RWPE2 (cell line): ENCODE measurements around the gene AGRP.

Source experiments
- ATAC-seq: fragments of 200-7000 bp; cut with Tn5 transposase; 3 replicates; pipeline ENCODE4 v1.9.1; 2021; ENCODE audit warnings: low read depth
- DNase-seq: peaks from one replicate; pipeline ENCODE4 v3.0.0-alpha.2; 2020; ENCODE audit warnings: low spot score
- H3K27ac ChIP-seq: fragments of 450-650 bp; 2 replicates; pipeline ENCODE4 v1.5.1; 2017; ENCODE audit warnings: mild to moderate bottlenecking; ENCODE audit not compliant: poor library complexity, severe bottlenecking
- H3K27me3 ChIP-seq: fragments of 250-450 bp; sonication (Bioruptor Pico); 2 replicates; pipeline ENCODE4 v1.5.1; 2021; ENCODE audit warnings: mild to moderate bottlenecking, moderate library complexity; ENCODE audit not compliant: insufficient read depth, poor library complexity, severe bottlenecking
- H3K36me3 ChIP-seq: fragments of 250-450 bp; sonication (Bioruptor Pico); 2 replicates; pipeline ENCODE4 v1.5.1; 2020; ENCODE audit warnings: low read depth, mild to moderate bottlenecking, moderate library complexity
- H3K4me1 ChIP-seq: fragments of 250-450 bp; sonication (Bioruptor Pico); 2 replicates; pipeline ENCODE4 v1.5.1; 2021; ENCODE audit warnings: mild to moderate bottlenecking, moderate library complexity; ENCODE audit not compliant: insufficient read depth, poor library complexity, severe bottlenecking
- H3K4me3 ChIP-seq: fragments of 250-450 bp; sonication (Bioruptor Pico); 2 replicates; pipeline ENCODE4 v1.5.1; 2021; ENCODE audit warnings: mild to moderate bottlenecking, moderate library complexity; ENCODE audit not compliant: severe bottlenecking
- H3K9me3 ChIP-seq: fragments of 250-450 bp; sonication (Bioruptor Pico); 2 replicates; pipeline ENCODE4 v1.5.1; 2021; ENCODE audit warnings: mild to moderate bottlenecking, moderate library complexity; ENCODE audit not compliant: severe bottlenecking
- TF ChIP-seq, protein P1 (sequence below): fragments of 450-650 bp; IDR thresholded peaks from one replicate; pipeline ENCODE4 v1.5.1; 2017; ENCODE audit warnings: mild to moderate bottlenecking, moderate library complexity; ENCODE audit not compliant: poor library complexity, severe bottlenecking

AGRP gene

DNA sequence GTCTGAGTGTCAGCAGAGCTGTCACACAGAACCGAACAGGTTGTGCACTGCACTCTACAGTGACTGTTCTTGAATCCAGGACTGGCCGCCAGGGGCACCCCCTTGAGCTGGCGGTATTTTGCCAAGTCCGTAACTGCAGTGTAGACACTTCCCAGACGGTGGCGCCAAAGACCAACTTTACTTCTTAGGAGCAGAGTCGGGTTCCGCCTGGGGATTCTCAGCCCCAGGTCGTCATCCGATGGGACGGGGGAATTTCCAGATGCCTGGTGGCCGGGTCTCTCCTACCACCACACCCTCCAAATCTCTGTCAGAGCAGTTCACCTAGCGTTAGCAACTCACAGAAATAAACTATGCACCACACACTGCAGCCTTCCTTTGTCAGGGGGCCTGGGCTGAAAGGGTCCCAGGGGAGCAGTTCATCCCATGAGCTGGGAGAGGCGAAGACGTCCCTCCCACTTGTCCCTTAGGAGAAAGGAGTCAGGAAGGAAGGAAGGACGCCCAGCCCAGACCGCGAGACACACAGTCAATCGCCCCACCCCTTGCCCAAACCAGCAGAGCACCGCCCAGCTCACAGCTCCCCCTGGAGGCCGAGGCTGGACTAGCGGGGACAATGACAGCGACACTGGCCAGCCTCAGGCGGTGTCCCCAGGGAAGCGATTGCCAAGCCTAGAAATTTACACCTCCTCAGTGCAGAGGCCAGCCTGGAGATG is 37.9 kb upstream of the AGRP start:
- peak overlapping the region; percentile 31 for H3K4me3 ChIP-seq
- TF ChIP-seq, protein P1, sequence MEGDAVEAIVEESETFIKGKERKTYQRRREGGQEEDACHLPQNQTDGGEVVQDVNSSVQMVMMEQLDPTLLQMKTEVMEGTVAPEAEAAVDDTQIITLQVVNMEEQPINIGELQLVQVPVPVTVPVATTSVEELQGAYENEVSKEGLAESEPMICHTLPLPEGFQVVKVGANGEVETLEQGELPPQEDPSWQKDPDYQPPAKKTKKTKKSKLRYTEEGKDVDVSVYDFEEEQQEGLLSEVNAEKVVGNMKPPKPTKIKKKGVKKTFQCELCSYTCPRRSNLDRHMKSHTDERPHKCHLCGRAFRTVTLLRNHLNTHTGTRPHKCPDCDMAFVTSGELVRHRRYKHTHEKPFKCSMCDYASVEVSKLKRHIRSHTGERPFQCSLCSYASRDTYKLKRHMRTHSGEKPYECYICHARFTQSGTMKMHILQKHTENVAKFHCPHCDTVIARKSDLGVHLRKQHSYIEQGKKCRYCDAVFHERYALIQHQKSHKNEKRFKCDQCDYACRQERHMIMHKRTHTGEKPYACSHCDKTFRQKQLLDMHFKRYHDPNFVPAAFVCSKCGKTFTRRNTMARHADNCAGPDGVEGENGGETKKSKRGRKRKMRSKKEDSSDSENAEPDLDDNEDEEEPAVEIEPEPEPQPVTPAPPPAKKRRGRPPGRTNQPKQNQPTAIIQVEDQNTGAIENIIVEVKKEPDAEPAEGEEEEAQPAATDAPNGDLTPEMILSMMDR, result peak; percentile 98
- H3K4me1 ChIP-seq, result peaks cover 8% of the 10 kb centered on the region
- no peaks in the 10 kb centered on the region for H3K36me3 ChIP-seq
- DNase-seq (peak; percentile 92), ATAC-seq (peak; percentile 81)
- peak overlapping the region; percentile 47 for H3K27ac ChIP-seq
- no peaks in the 10 kb centered on the region for H3K27me3 ChIP-seq
- no peaks in the 10 kb centered on the region for H3K9me3 ChIP-seq

DNA sequence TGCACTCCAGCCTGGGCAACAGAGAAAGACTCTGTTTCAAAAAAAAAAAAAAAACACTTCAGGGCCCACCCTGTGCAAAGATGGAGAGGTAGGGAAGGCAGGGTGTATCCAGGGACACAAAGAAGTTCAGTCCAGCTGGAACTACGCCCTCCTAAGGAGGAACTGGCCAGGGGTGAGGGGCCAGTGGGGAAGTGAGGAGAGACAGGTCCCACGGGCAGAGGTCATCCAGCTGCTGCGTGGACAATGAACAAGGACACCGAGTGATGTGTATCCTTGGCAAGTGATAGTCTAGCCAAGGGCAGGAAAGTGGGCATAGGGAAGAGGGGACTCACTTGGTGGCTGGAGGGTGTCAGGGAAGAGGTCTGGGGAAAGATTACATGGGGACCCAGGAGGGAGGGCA is 35.9 kb upstream of the AGRP start:
- no peak for ATAC-seq
- TF ChIP-seq, protein P1, result no peak
- Histone ChIP-seq H3K27me3 (no peaks in the 10 kb centered on the region), H3K36me3 (no peaks in the 10 kb centered on the region), H3K4me3 (no peak overlapping the region), H3K27ac (no peak overlapping the region), H3K9me3 (no peaks in the 10 kb centered on the region), H3K4me1 (peaks cover 13% of the 10 kb centered on the region)
- no peak for DNase-seq

DNA sequence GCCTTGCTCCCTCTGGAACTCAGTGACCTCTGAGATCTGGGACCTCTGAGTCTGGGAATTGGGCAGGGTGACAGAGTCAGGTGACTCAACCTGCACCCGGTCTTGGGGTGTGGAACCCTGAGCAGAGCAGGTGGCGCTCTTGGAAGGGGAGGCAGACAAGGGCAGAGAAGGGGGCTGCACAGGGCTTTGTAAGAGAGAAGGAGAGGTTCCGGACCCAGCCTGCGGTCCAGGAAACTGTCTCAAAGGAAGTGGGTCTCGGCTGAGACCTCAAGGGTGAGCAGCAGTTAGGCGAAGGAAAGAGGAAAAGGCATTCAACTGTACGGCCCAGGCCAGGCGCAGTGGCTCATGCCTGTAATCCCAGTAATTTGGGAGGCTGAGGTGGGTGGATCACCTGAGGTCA is 35.3 kb upstream of the AGRP start:
- TF ChIP-seq, protein P1, result no peak
- no peaks in the 10 kb centered on the region for H3K36me3 ChIP-seq
- no peak overlapping the region for H3K27ac ChIP-seq
- no peaks in the 10 kb centered on the region for H3K27me3 ChIP-seq
- H3K9me3 ChIP-seq, result no peaks in the 10 kb centered on the region
- DNase-seq, result no peak
- no peak for ATAC-seq
- H3K4me3 ChIP-seq, result no peak overlapping the region
- H3K4me1 ChIP-seq, result peaks cover 13% of the 10 kb centered on the region

DNA sequence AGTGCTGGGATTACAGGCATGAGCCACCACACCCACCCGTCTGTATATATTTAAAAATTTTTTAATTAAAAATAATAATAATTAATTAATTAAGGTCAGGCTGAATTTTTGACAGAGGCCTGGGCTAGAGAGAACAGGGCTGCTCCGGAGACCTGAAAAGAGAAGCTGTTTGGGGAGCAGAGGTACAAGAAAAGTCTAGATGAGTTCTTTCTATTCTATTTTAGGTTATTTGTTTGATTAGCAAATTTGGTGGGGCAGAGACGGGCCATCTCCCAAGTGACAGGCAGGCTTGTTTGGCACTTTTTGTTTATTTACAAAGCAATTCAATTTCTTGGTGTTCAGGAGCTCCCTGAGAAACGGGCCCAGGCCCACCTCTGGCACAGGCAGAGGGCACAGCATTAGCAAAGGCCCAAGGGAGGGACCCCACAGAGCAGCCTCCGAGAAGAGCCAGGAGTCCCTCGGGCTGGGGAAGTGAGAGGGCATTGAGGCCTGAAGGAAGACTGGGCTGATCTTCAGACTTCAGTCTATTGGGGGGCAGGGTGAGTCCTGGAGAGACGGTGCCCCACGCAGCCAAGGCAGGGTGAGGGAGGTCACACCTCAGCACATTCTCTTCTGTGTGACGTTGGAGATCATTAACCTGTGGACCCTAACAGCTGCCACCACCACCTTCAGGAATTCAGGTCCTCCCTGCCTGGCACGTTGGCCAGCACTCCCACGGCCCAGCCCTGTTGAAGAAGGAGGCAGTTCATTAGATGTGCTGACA is 34.5 kb upstream of the AGRP start:
- DNase-seq (no peak), ATAC-seq (no peak)
- TF ChIP-seq, protein P1, result no peak
- Histone ChIP-seq H3K4me3 (no peak overlapping the region), H3K4me1 (peaks cover 13% of the 10 kb centered on the region), H3K9me3 (no peaks in the 10 kb centered on the region), H3K27ac (no peak overlapping the region), H3K36me3 (no peaks in the 10 kb centered on the region), H3K27me3 (no peaks in the 10 kb centered on the region)

DNA sequence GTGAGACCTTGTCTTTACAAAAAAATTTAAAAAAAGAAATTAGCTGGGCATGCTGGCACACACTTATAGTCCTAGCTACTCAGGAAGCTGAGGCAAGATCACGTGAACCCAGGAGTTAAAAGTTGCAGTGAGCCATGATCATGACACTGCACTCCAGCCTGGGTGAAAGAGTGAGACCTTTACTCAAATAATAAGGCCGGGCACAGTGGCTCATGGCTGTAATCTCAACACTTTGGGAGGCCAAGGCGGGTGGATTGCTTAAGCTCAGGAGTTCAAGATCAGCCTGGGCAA is 33.8 kb upstream of the AGRP start:
- Histone ChIP-seq H3K9me3 (no peaks in the 10 kb centered on the region), H3K4me1 (peaks cover 13% of the 10 kb centered on the region), H3K27ac (peak overlapping the region; percentile 37), H3K27me3 (no peaks in the 10 kb centered on the region), H3K36me3 (no peaks in the 10 kb centered on the region), H3K4me3 (no peak overlapping the region)
- ATAC-seq (no peak), DNase-seq (no peak)
- TF ChIP-seq, protein P1, result no peak
